Caco-2 (cell line): ENCODE measurements around the gene DPEP3. TPM values are rescaled to one million over a fixed set of nuclear protein-coding genes. Genes with fewer than 3 reads are reported as not detected.
"Not testable (repeated sequence)": the region's sequence is repeated elsewhere in the genome, so short reads cannot be mapped to it uniquely, and the experiment has no call there.

Experiments used
- BruUV-seq: library from RNA; stranded (reverse); fragments of 400-500 nt; replicated peaks from 2 replicates; lab custom pipeline; 2021; lab: Mats Ljungman, UMichigan
- CTCF ChIA-PET: fragments of 300-600 bp; sonication (Branson Sonifier 250); formaldehyde crosslinking; loops from one replicate; lab custom pipeline; 2022; ENCODE audit warnings: antibody characterized with exemption; lab: Charles Lee
- POLR2A ChIA-PET: fragments of 300-600 bp; sonication (Branson Sonifier 250); formaldehyde crosslinking; loops from one replicate; lab custom pipeline; 2022; ENCODE audit warnings: antibody characterized with exemption; lab: Charles Lee
- DNase-seq, 2 experiments: peaks; one replicate each; pipeline versions ENCODE4 v3.0.0 to v3.0.0-alpha.2; 2020 to 2022
- H3K27me3 ChIP-seq: replicated peaks from 2 replicates; pipeline ENCODE4 v1.6.0; 2011; ENCODE audit warnings: low read length; ENCODE audit not compliant: control insufficient read depth, insufficient read depth
- H3K36me3 ChIP-seq: 2 replicates; pipeline ENCODE4 v1.5.1; 2011; ENCODE audit warnings: low read length; ENCODE audit not compliant: control insufficient read depth, insufficient read depth
- H3K4me1 ChIP-seq: fragments of 250-450 bp; sonication (Bioruptor Pico); 2 replicates; pipeline ENCODE4 v1.5.1; 2020; ENCODE audit warnings: mild to moderate bottlenecking
- H3K4me3 ChIP-seq: 2 replicates; pipeline ENCODE4 v1.5.1; 2011; ENCODE audit warnings: low read depth, mild to moderate bottlenecking, control low read depth, low read length
- H3K9me3 ChIP-seq: fragments of 250-450 bp; sonication (Bioruptor Pico); 2 replicates; pipeline ENCODE4 v1.5.1; 2020; ENCODE audit warnings: mild to moderate bottlenecking, moderate library complexity
- H3K27ac Mint-ChIP-seq: one replicate; pipeline ENCODE4 v1.8.0; 2022; ENCODE audit warnings: mixed read lengths; ENCODE audit not compliant: unreplicated experiment
- H3K27me3 Mint-ChIP-seq: one replicate; pipeline ENCODE4 v1.8.0; 2022; ENCODE audit warnings: mixed read lengths; ENCODE audit not compliant: insufficient read depth, unreplicated experiment
- H3K36me3 Mint-ChIP-seq: one replicate; pipeline ENCODE4 v1.8.0; 2022; ENCODE audit warnings: mild to moderate bottlenecking, mixed read lengths; ENCODE audit not compliant: insufficient read depth, unreplicated experiment
- H3K4me1 Mint-ChIP-seq: one replicate; pipeline ENCODE4 v1.8.0; 2022; ENCODE audit warnings: low read depth, mixed read lengths; ENCODE audit not compliant: unreplicated experiment
- H3K4me3 Mint-ChIP-seq: one replicate; pipeline ENCODE4 v1.8.0; 2022; ENCODE audit warnings: mild to moderate bottlenecking, moderate library complexity, mixed read lengths; ENCODE audit not compliant: unreplicated experiment
- H3K9me3 Mint-ChIP-seq: one replicate; pipeline ENCODE4 v1.8.0; 2022; ENCODE audit warnings: mixed read lengths; ENCODE audit not compliant: unreplicated experiment
- CTCF ChIP-seq, 2 experiments: fragments of 200-600 bp in 1 of 2; IDR thresholded peaks; 1 replicate in 1 of 2; 2 replicates in 1 of 2; pipeline versions ENCODE4 v1.5.1 to v1.8.0; 2011 to 2022; ENCODE audit warnings: antibody characterized with exemption in 1 of 2, control low read depth in 1 of 2, inconsistent platforms in 1 of 2, low read depth in 1 of 2, low read length in 1 of 2, mild to moderate bottlenecking in 1 of 2, moderate library complexity in 1 of 2; ENCODE audit not compliant: insufficient read depth in 1 of 2, severe bottlenecking in 1 of 2, unreplicated experiment in 1 of 2
- intact Hi-C: fragments of 100-400 bp; cut with micrococcal nuclease; formaldehyde crosslinking; loops from one replicate; pipeline ENCODE4 v1.10.0; 2022; ENCODE audit not compliant: unreplicated experiment
- total RNA-seq: library from RNA; stranded (reverse); gene quantifications from 2 replicates; pipeline ENCODE4 v1.2.3, GENCODE V29; 2022

The DPEP3 gene
- total RNA-seq, 1 experiment from 2014 or later: not detected

GRCh38 chr16:67939507-67940445 lies 40.5 kb downstream of the DPEP3 start:
- no peak overlapping the region for H3K4me3 Mint-ChIP-seq
- CTCF ChIA-PET: no interaction called here
- H3K36me3 Mint-ChIP-seq: peaks cover 90% of the 10 kb centered on the region
- no peak for DNase-seq
- peaks cover 12% of the 10 kb centered on the region; the same call in 1 of the 2 replicates for H3K4me1 ChIP-seq
- peaks cover 22% of the 10 kb centered on the region for H3K4me1 Mint-ChIP-seq
- no peaks in the 10 kb centered on the region for H3K9me3 ChIP-seq
- intact Hi-C loops: loop anchor here (5.0 to 10.0 kb wide), 2 partner anchors 377 to 415 kb away; partner anchors contain the start of genes CTCF and RIPOR1
- no peak overlapping the region for H3K27ac Mint-ChIP-seq
- no peak overlapping the region for H3K4me3 ChIP-seq
- POLR2A ChIA-PET: interaction anchor here (0.5 kb wide), 1 partner anchor 216 kb away, joined by 4 read pairs; no protein-coding TSS in a partner anchor
- no peaks in the 10 kb centered on the region for H3K27me3 Mint-ChIP-seq
- BruUV-seq: no TSS peak
- no peaks in the 10 kb centered on the region for H3K9me3 Mint-ChIP-seq
- H3K36me3 ChIP-seq: no peaks in the 10 kb centered on the region
- no peaks in the 10 kb centered on the region for H3K27me3 ChIP-seq
- TF ChIP-seq CTCF (IDR thresholded peaks at IDR 0.05; ENCODE audit: insufficient read depth in 1 of 2, low read depth in 1 of 2, low read length in 1 of 2, severe bottlenecking in 1 of 2, unreplicated experiment in 1 of 2): no peak

- H3K4me1 Mint-ChIP-seq: peaks cover 33% of the 10 kb centered on the region
- H3K36me3 Mint-ChIP-seq: peaks cover 86% of the 10 kb centered on the region
- H3K36me3 ChIP-seq, H3K27me3 Mint-ChIP-seq, DNase-seq, H3K9me3 Mint-ChIP-seq, H3K9me3 ChIP-seq, H3K4me3 ChIP-seq, H3K27me3 ChIP-seq, BruUV-seq: not testable (repeated sequence)
- POLR2A ChIA-PET: interaction anchor here (0.6 kb wide), 1 partner anchor 284 kb away, joined by 7 read pairs; no protein-coding TSS in a partner anchor
- peaks cover 16% of the 10 kb centered on the region for H3K4me1 ChIP-seq
- intact Hi-C loops: loop anchor here (5.0 to 10.0 kb wide), 2 partner anchors 375 to 413 kb away; partner anchors contain the start of genes CTCF and RIPOR1
- peak overlapping the region; percentile 97 for H3K4me3 Mint-ChIP-seq
- peak overlapping the region; percentile 95 for H3K27ac Mint-ChIP-seq
- CTCF ChIA-PET: interaction anchor here (0.7 kb wide), 1 partner anchor 55 kb away, joined by 6 read pairs; no protein-coding TSS in a partner anchor
Measured at GRCh38 chr16:67937713-67938112, 42.6 kb downstream of the DPEP3 start.

DNA sequence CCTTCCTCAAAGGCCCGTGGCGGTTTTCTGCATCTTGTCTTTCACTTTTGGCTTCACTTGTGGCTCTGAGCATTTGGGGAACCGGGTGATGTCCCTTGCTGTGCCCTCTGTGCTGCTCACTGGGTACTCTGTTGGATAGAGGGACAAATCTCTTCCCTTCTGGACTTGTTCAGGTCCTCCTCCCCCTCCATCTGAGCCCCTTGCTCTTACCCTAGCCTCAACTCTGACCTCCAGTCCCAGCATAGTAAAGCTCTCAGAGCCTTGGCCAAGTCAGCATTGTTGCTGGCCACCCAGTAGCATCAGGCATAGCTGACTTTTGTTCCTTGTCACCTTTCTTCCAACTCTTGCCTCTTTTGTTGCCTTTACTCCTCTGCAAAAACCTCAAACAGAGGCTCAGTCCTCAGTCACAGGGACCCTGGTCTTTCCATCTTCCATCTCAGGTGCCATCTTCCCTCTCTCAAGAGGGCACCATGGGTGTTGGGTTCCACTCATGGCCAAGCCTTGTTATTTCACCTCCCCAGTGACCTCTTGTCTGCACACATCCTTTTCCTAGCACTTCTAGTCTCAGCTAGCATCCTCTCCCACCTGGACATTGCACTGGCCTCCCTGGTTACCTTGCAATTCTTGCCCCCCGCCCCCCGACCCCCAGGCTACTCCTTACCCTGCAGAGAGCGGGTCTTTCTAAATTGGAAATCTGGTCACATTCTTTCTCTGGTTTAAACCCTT lies 43.3 kb downstream of the DPEP3 start:
- no peak for DNase-seq
- H3K9me3 ChIP-seq: no peaks in the 10 kb centered on the region
- intact Hi-C loops: loop anchor here (5.0 to 10.0 kb wide), 2 partner anchors 375 to 412 kb away; partner anchors contain the start of genes CTCF and RIPOR1
- Mint-ChIP-seq H3K36me3 (peaks cover 87% of the 10 kb centered on the region), H3K27ac (peak overlapping the region; percentile 95), H3K4me3 (peak overlapping the region; percentile 97), H3K27me3 (no peaks in the 10 kb centered on the region), H3K9me3 (no peaks in the 10 kb centered on the region), H3K4me1 (peaks cover 29% of the 10 kb centered on the region)
- peaks cover 16% of the 10 kb centered on the region for H3K4me1 ChIP-seq
- H3K27me3 ChIP-seq: no peaks in the 10 kb centered on the region
- no peak for TF ChIP-seq CTCF (IDR thresholded peaks at IDR 0.05; ENCODE audit: insufficient read depth in 1 of 2, low read depth in 1 of 2, low read length in 1 of 2, severe bottlenecking in 1 of 2, unreplicated experiment in 1 of 2)
- H3K4me3 ChIP-seq: peak overlapping the region; percentile 87
- ChIA-PET CTCF (interaction anchor here (0.6 to 4.2 kb wide), 3 partner anchors 53 to 131 kb away, joined by 4 to 47 read pairs (median 9); partner anchors contain the start of genes NRN1L, RANBP10 and TSNAXIP1), POLR2A (interaction anchor here (1.0 to 3.1 kb wide), 3 partner anchors 86 to 131 kb away, joined by 3 to 14 read pairs (median 4); partner anchors contain the start of genes DDX28, DUS2, RANBP10 and TSNAXIP1)
- BruUV-seq: no TSS peak
- H3K36me3 ChIP-seq: no peaks in the 10 kb centered on the region
